ENCODE measurements around the gene CERKL. TPM values are rescaled to one million over a fixed set of nuclear protein-coding genes. Genes with fewer than 3 reads are reported as not detected.

Gene CERKL
- total and polyA plus RNA-seq, 9 of the 15 experiments (the other 6 are each of a cell fraction or from before 2014, with no cell fraction given): 0.04 to 0.08 TPM; not detected in 7

DNA sequence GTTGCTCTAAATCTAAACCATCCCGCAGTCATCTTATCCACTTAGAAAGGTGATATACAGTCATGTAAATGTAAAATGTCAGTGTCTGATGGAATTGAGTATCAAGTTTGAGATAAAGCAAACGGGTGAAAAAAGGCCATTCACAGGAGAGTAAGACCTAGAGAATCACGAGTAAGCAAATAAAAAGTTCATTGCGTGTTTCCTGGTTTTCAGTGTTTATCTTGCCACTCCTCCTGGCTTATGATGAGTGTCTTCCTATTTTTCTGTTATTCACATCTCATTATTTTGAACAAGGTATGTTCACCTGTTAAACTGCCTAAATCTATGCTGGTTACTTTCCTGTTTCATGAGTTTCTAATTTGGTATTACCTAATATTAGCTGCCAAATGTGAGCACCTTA, 130.9 kb downstream of the CERKL start (continued):
- TF ChIP-seq THRAP3 (IDR thresholded peaks at IDR 0.05; ENCODE audit: borderline replicate concordance) (no peak), TEAD2 (tag; IDR thresholded peaks at IDR 0.05) (no peak), E2F3 (CRISPR knock-in tag; IDR thresholded peaks at IDR 0.05) (no peak), SUPT5H (IDR thresholded peaks at IDR 0.05) (no peak)
- TF ChIP-seq, protein P1, sequence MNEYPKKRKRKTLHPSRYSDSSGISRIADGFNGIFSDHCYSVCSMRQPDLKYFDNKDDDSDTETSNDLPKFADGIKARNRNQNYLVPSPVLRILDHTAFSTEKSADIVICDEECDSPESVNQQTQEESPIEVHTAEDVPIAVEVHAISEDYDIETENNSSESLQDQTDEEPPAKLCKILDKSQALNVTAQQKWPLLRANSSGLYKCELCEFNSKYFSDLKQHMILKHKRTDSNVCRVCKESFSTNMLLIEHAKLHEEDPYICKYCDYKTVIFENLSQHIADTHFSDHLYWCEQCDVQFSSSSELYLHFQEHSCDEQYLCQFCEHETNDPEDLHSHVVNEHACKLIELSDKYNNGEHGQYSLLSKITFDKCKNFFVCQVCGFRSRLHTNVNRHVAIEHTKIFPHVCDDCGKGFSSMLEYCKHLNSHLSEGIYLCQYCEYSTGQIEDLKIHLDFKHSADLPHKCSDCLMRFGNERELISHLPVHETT (CRISPR knock-in tag; conservative IDR thresholded peaks at IDR 0.05 in 1 of 2, IDR thresholded peaks at IDR 0.05 in 1 of 2): no peak

DNA sequence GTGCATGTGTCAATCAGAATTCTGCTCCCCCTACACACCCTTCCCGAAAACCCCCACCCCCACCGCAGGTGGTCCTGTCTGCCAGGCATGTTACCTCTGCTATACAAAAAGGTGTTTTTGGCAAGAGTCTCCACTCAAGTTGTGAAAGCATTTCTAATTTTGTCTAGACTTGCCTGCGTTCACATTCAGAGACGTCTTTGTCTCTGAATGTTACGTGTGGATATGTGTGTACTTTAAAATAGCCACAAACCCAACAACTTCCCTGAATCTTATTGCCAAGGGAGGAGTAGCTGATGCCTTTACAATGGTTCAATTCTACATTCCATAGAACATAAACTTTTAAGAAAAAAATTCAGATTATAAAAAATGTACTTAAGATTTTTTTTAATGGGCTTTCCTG, 133.1 kb downstream of the CERKL start:
- H3K9me1 ChIP-seq (ENCODE audit: control insufficient read depth, insufficient read depth, low read length): no peaks in the 10 kb centered on the region
- intact Hi-C loops (cut with micrococcal nuclease) (no loop called here), in situ Hi-C loops (cut with MboI) (no loop called here)
- 2% methylated on average over 5 of the region's 5 CpGs for WGBS (ENCODE audit: insufficient coverage, low coverage, missing lambda C conversion rate)
- ATAC-seq (no peak), FAIRE-seq (no peak), DNase-seq (ENCODE audit: extremely low read depth in 1 of 4, low spot score in 3 of 4) (no peak)
- no peaks in the 10 kb centered on the region for H3K9me3 ChIP-seq (replicated peaks; ENCODE audit: control insufficient read depth, insufficient read depth, low read depth, low read length)
- BruUV-seq (replicated peaks): no TSS peak
- no peak overlapping the region for H3K27ac ChIP-seq (ENCODE audit: extremely low read depth, low read depth, low read length)
- no peak overlapping the region for H3K4me3 ChIP-seq
- ChIA-PET CTCF (ENCODE audit: low intra/inter-chr PET ratio) (no interaction called here), POLR2A (no interaction called here)
- TF ChIP-seq NEUROD1 (IDR thresholded peaks at IDR 0.05; ENCODE audit: borderline replicate concordance, low read depth, low read length, partially characterized antibody) (no peak), SMARCA4 (IDR thresholded peaks at IDR 0.05) (no peak), ATF7 (IDR thresholded peaks at IDR 0.05) (no peak), SMARCB1 (IDR thresholded peaks at IDR 0.05; ENCODE audit: insufficient read length, low read depth) (no peak)
- TF ChIP-seq, protein P2, sequence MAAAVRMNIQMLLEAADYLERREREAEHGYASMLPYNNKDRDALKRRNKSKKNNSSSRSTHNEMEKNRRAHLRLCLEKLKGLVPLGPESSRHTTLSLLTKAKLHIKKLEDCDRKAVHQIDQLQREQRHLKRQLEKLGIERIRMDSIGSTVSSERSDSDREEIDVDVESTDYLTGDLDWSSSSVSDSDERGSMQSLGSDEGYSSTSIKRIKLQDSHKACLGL (CRISPR knock-in tag; IDR thresholded peaks at IDR 0.05; ENCODE audit: borderline replicate concordance, poor library complexity, severe bottlenecking): no peak
- TF ChIP-seq, protein P3, sequence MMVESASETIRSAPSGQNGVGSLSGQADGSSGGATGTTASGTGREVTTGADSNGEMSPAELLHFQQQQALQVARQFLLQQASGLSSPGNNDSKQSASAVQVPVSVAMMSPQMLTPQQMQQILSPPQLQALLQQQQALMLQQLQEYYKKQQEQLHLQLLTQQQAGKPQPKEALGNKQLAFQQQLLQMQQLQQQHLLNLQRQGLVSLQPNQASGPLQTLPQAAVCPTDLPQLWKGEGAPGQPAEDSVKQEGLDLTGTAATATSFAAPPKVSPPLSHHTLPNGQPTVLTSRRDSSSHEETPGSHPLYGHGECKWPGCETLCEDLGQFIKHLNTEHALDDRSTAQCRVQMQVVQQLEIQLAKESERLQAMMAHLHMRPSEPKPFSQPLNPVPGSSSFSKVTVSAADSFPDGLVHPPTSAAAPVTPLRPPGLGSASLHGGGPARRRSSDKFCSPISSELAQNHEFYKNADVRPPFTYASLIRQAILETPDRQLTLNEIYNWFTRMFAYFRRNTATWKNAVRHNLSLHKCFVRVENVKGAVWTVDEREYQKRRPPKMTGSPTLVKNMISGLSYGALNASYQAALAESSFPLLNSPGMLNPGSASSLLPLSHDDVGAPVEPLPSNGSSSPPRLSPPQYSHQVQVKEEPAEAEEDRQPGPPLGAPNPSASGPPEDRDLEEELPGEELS (CRISPR knock-in tag; IDR thresholded peaks at IDR 0.05; ENCODE audit: borderline replicate concordance): no peak
- H3K79me2 ChIP-seq (ENCODE audit: control insufficient read depth, insufficient read depth, low read length): no peaks in the 10 kb centered on the region
- no peaks in the 10 kb centered on the region for H3K36me3 ChIP-seq (ENCODE audit: control insufficient read depth, insufficient read depth, low read length)
- no peak overlapping the region for H3K9ac ChIP-seq (ENCODE audit: insufficient read depth in 1 of 2, low read depth in 2 of 2, low read length in 2 of 2)
- no peaks in the 10 kb centered on the region for H4K20me1 ChIP-seq (replicated peaks; ENCODE audit: control insufficient read depth, insufficient read depth, low read length)
- H3K4me1 ChIP-seq (replicated peaks in 1 of 2; ENCODE audit: control insufficient read depth in 2 of 2, insufficient read depth in 2 of 2, low read length in 2 of 2): no peaks in the 10 kb centered on the region
- H3K27me3 ChIP-seq (ENCODE audit: control insufficient read depth in 2 of 2, insufficient read depth in 2 of 2, low read length in 2 of 2): no peaks in the 10 kb centered on the region
- H3K4me2 ChIP-seq (ENCODE audit: insufficient read depth, low read length): no peak overlapping the region
- no peak overlapping the region for H2AFZ ChIP-seq (ENCODE audit: low read depth, low read length)

All from K562 (cell line).